ENCODE data around the gene NINJ2. TPM values are rescaled to one million over a fixed set of nuclear protein-coding genes. Genes with fewer than 3 reads are reported as not detected.
"Not testable (repeated sequence)": the region's sequence is repeated elsewhere in the genome, so short reads cannot be mapped to it uniquely, and the experiment has no call there.

Gene NINJ2
- total RNA-seq, 4 donors from 2014 or later = 0.78 to 9.0 (median 5.2) TPM

DNA sequence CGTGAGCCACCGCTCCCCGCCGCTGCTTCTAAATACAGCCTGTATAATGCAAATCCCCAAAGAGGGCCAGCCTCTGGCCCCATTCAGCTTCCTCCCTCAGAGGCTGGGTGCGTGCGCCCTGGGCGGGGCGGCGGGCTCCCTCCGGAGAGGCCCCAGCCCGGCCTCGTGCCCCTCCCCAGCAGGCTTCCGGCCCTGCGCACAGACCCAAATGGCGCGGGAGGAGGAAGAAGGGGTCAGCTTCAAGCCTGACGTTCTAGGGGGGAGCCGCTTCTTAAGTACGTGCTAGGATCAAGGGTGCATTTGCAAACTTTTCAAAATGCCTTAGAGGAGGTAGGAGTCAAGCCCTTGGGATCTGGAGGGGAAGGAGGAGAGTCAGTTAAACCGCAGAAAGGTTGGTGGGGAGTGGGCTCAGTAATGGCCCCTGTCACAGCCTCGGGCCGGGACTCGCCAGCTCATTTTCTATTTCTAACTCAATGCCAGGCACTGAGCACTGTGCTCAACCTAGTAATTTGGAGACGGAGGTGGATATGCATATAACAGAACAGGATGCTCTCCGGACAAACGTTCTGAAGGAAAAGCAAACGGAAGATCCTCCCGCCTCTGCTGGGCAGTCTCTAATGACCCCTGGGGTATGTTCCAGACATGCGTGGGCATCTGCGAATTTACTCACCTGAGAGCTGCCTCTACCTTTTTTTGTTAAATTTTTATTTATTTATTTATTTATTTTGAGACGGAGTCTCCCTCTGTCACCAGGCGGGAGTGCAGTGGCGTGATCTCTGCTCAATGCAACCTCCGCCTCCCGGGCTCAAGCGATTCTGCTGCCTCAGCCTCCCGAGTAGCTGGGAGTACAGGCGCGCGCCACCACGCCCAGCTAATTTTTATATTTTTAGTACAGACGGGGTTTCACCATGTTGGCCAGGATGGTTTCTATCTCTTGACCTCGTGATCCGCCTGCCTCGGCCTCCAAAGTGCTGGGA, 32.3 kb downstream of the NINJ2 start:
- Histone ChIP-seq H3K36me3 (no peaks in the 10 kb centered on the region), H3K27me3 (no peaks in the 10 kb centered on the region), H3K9me3 (no peaks in the 10 kb centered on the region), H3K27ac (peak overlapping the region in 3 of 4 donors; percentile 66 to 78 (median 69)), H3K4me1 (peaks cover 0 to 32% (median 19%) of the 10 kb centered on the region in 3 donors), H3K4me3 (peak overlapping the region in 1 of 2 donors; percentile 34)
- TF ChIP-seq POLR2AphosphoS5 (IDR thresholded peaks at IDR 0.05) (no peak), EP300 (IDR thresholded peaks at IDR 0.05) (no peak), POLR2A (IDR thresholded peaks at IDR 0.05) (peak in 1 of 2 donors; percentile 38)
- TF ChIP-seq, protein P1, sequence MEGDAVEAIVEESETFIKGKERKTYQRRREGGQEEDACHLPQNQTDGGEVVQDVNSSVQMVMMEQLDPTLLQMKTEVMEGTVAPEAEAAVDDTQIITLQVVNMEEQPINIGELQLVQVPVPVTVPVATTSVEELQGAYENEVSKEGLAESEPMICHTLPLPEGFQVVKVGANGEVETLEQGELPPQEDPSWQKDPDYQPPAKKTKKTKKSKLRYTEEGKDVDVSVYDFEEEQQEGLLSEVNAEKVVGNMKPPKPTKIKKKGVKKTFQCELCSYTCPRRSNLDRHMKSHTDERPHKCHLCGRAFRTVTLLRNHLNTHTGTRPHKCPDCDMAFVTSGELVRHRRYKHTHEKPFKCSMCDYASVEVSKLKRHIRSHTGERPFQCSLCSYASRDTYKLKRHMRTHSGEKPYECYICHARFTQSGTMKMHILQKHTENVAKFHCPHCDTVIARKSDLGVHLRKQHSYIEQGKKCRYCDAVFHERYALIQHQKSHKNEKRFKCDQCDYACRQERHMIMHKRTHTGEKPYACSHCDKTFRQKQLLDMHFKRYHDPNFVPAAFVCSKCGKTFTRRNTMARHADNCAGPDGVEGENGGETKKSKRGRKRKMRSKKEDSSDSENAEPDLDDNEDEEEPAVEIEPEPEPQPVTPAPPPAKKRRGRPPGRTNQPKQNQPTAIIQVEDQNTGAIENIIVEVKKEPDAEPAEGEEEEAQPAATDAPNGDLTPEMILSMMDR (IDR thresholded peaks at IDR 0.05) = no peak
- 58 to 76% methylated on average over 14 to 31 of the region's 45 CpGs for WGBS, 2 donors (ENCODE audit: low coverage in 1 of 2)
- peak; percentile 70 for ATAC-seq

DNA sequence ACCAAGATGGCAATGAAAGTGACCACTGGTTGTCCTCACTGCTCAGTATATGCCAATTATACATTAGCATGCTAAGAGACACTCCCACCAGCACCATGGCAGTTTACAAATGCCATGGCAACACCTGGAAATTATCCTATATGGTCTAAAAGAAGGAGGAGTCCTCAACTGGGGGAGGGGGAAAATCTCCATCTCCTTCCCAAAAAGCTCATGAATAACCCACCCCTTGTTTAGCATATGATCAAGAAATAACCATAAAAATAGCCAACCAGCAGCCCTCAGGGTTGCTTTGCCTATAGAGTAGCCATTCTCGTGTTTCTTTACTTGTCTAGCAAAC, 34.5 kb downstream of the NINJ2 start:
- H3K27me3 ChIP-seq, H3K9me3 ChIP-seq, ATAC-seq, H3K36me3 ChIP-seq, H3K4me3 ChIP-seq: not testable (repeated sequence)
- 100% methylated on average over 1 of the region's 1 CpG; no CpG with 5 or more reads in 1 of the 2 donors for WGBS, 2 donors (ENCODE audit: low coverage in 1 of 2)
- Histone ChIP-seq H3K27ac (peak overlapping the region in 3 of 4 donors; percentile 2 to 60 (median 22)), H3K4me1 (peaks cover 0 to 32% (median 19%) of the 10 kb centered on the region in 3 donors)

DNA sequence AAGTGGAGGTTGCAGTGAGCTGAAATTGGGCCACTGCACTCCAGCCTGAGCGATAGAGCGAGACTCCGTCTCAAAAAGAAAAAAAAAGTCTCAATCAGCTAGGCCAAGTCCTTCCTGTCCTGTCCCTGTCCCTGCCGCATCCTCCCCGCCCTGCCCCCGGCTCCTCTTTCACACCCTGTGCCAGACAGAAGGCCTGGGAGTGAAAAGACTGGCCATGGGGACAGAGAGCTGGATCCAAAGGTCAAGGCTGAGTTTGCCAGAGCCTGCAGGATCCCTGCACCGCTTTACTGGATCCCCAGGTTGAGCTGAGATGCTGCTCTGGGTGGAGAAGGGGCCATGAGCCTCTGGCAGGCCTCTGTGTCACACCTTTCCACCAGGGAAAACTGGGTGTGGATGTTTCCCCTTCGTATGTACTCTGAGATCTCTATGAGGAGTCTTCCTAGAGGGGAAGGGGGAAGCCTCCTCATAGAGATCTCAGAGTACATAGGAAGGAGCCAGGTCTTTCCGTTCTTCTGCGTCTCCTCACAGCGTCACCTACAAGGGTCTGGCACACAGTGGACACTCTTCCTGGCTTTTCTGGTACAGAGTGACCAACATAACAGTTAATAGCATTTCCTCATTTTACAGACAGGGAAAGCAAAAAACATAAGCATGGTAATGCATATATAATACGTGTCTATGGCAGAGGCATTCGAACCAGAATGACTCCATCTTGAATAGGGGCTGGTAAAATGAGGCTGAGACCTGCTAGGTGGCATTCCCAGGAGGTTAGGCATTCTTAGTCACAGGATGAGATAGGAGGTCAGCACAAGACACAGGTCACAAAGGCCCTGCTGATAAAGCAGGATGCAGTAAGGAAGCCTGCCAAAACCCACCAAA, 35.1 kb downstream of the NINJ2 start:
- H3K27ac ChIP-seq = peak overlapping the region in 3 of 4 donors; percentile 2 to 60 (median 22)
- no peak overlapping the region for H3K4me3 ChIP-seq
- H3K36me3 ChIP-seq = no peaks in the 10 kb centered on the region
- WGBS, 2 donors (ENCODE audit: low coverage in 1 of 2) = 68% methylated on average over 5 of the region's 13 CpGs; no CpG with 5 or more reads in 1 of the 2 donors
- no peaks in the 10 kb centered on the region for H3K27me3 ChIP-seq
- peaks cover 0 to 30% (median 17%) of the 10 kb centered on the region in 3 donors for H3K4me1 ChIP-seq
- H3K9me3 ChIP-seq = no peaks in the 10 kb centered on the region
- TF ChIP-seq, protein P1 (IDR thresholded peaks at IDR 0.05) = no peak
- TF ChIP-seq POLR2A (IDR thresholded peaks at IDR 0.05) = no peak
- no peak for TF ChIP-seq EP300 (IDR thresholded peaks at IDR 0.05)
- no peak for TF ChIP-seq POLR2AphosphoS5 (IDR thresholded peaks at IDR 0.05)
- ATAC-seq = no peak

DNA sequence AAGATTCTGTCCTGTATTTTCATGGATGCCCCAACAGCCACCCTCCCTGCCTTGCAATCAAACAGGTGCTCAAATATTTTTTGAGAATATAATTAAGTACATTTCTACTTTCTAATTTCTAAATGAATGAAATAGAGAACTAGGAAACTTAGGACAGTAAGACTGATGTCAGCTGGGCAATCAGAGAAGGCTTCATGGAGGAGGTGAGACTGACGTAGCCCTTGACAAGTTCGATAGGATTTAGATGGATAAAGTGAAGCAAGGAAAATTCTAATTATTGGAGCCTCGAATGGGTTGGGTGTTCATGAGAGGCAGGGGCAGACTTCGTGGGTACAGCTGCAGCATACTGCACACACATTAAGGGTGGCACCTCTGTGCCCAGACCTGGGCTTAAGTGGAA, 36.0 kb downstream of the NINJ2 start:
- WGBS, 2 donors (ENCODE audit: low coverage in 1 of 2) = 60 to 88% methylated on average over 2 to 4 of the region's 4 CpGs
- H3K27me3 ChIP-seq = no peaks in the 10 kb centered on the region
- TF ChIP-seq, protein P1 (IDR thresholded peaks at IDR 0.05) = no peak
- TF ChIP-seq EP300 (IDR thresholded peaks at IDR 0.05) (no peak), POLR2AphosphoS5 (IDR thresholded peaks at IDR 0.05) (no peak), POLR2A (IDR thresholded peaks at IDR 0.05) (no peak)
- peak overlapping the region in 2 of 4 donors; percentile 2 to 60 for H3K27ac ChIP-seq
- no peaks in the 10 kb centered on the region for H3K9me3 ChIP-seq
- H3K4me1 ChIP-seq = peaks cover 0 to 21% (median 9%) of the 10 kb centered on the region in 3 donors
- H3K36me3 ChIP-seq = no peaks in the 10 kb centered on the region
- no peak for ATAC-seq
- no peak overlapping the region for H3K4me3 ChIP-seq

DNA sequence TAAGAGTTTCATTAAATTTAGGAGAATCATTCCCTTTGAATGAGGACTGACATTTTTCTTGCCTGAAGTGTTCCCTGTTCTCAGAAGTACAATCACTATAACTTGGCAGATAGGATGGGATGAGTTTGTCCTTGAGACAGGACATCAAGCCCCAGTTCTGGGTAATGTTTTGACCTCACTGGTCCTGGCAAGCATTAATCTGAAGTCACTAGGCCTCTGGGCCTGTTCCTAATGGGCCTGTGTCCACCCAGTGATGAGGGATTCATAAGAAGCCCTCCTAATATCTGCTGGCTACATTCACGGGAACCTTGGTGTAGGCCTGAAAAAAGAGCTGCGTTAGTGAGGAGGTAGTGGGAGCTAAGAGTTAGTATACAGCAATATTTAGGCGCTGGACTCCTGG, 37.2 kb downstream of the NINJ2 start:
- peaks cover 0 to 11% (median 5%) of the 10 kb centered on the region in 3 donors for H3K4me1 ChIP-seq
- no peak overlapping the region for H3K27ac ChIP-seq
- no peaks in the 10 kb centered on the region for H3K36me3 ChIP-seq
- no peak overlapping the region for H3K4me3 ChIP-seq
- H3K27me3 ChIP-seq = no peaks in the 10 kb centered on the region
- ATAC-seq = no peak
- TF ChIP-seq POLR2AphosphoS5 (IDR thresholded peaks at IDR 0.05) = no peak
- TF ChIP-seq POLR2A (IDR thresholded peaks at IDR 0.05) = no peak
- no peak for TF ChIP-seq EP300 (IDR thresholded peaks at IDR 0.05)
- TF ChIP-seq, protein P1 (IDR thresholded peaks at IDR 0.05) = no peak
- no peaks in the 10 kb centered on the region for H3K9me3 ChIP-seq
- WGBS, 2 donors (ENCODE audit: low coverage in 1 of 2) = 94 to 96% methylated on average over 3 of the region's 3 CpGs

Data from gastroesophageal sphincter (tissue), 4 donors.